Esophagus muscularis mucosa (tissue), 4 donors: ENCODE results near the gene TBC1D22A. TPM values are rescaled to one million over a fixed set of nuclear protein-coding genes. Genes with fewer than 3 reads are reported as not detected.

Experiments
- DNase-seq: peaks from one replicate; pipeline ENCODE4 v3.0.0-alpha.2; 2017; ENCODE audit errors: extremely low spot score
- H3K27ac ChIP-seq, 4 donors: fragments of 200-600 bp; sonication (generic); replicated peaks in 1 of 4; 1 replicate in 3 of 4; 2 replicates in 1 of 4; pipeline ENCODE4 v1.5.1; 2016 to 2019; ENCODE audit warnings: mild to moderate bottlenecking in 1 of 4
- H3K27me3 ChIP-seq, 4 donors: fragments of 200-600 bp; sonication (generic); one replicate each; pipeline versions ENCODE4 v1.5.1 to v1.6.0; 2016 to 2019
- H3K36me3 ChIP-seq, 4 donors: fragments of 200-600 bp; sonication (generic); one replicate each; pipeline ENCODE4 v1.5.1; 2016 to 2019
- H3K4me1 ChIP-seq, 4 donors: fragments of 200-600 bp; sonication (generic); one replicate each; pipeline ENCODE4 v1.5.1; 2016 to 2019
- H3K4me3 ChIP-seq, 4 donors: fragments of 200-600 bp; sonication (generic); 1 replicate in 2 of 4; 2 replicates in 2 of 4; pipeline ENCODE4 v1.5.1; 2016 to 2019; ENCODE audit warnings: mild to moderate bottlenecking in 4 of 4, moderate library complexity in 1 of 4
- H3K9me3 ChIP-seq, 4 donors: fragments of 200-600 bp; sonication (generic); 1 replicate in 3 of 4; 2 replicates in 1 of 4; pipeline ENCODE4 v1.5.1; 2016 to 2019
- CTCF ChIP-seq, 3 experiments: fragments of 200-600 bp in 2 of 3; fragments of 450-650 bp in 1 of 3; sonication (generic) in 2 of 3; IDR thresholded peaks; one replicate each; pipeline ENCODE4 v1.5.1; 2017 to 2019; ENCODE audit warnings: antibody characterized with exemption in 3 of 3, mild to moderate bottlenecking in 2 of 3, moderate library complexity in 1 of 3
- EP300 ChIP-seq: sonication (generic); formaldehyde crosslinking; IDR thresholded peaks from one replicate; pipeline ENCODE4 v1.6.1; 2017; ENCODE audit warnings: antibody characterized with exemption
- POLR2A ChIP-seq: fragments of 450-650 bp; IDR thresholded peaks from one replicate; pipeline ENCODE4 v1.6.1; 2017; ENCODE audit warnings: antibody characterized with exemption, moderate library complexity, mild to moderate bottlenecking, low read depth
- POLR2AphosphoS5 ChIP-seq, 2 donors: sonication (generic); formaldehyde crosslinking; IDR thresholded peaks; one replicate each; pipeline ENCODE4 v1.6.1; 2017; ENCODE audit warnings: antibody characterized with exemption in 2 of 2
- WGBS: methylation state at CpG from one replicate; pipeline ENCODE4 v1.1.5; 2018; 5-methylcytosine and 5-hydroxymethylcytosine counted together
- intact Hi-C: fragments of 100-400 bp; cut with DNase I; formaldehyde crosslinking; loops from one replicate; pipeline ENCODE4 v1.15.1; 2023
- total RNA-seq, 4 donors: library from RNA; depleted of rRNA; stranded (reverse); fragments of >200 nt; gene quantifications; one replicate each; pipeline versions ENCODE4 v1.1.0 to v1.2.1, GENCODE V29; 2016

TBC1D22A gene
- total RNA-seq, 4 donors from 2014 or later, result 15.2 to 20.7 (median 18.8) TPM

- 83% methylated on average over 6 of the region's 10 CpGs for WGBS
Observed at GRCh38 chr22:46843821-46844255, 81.4 kb downstream of the TBC1D22A start.

GRCh38 chr22:46844606-46845210 lies 82.3 kb downstream of the TBC1D22A start:
- Histone ChIP-seq H3K36me3 (peaks cover 0 to 11% (median 3%) of the 10 kb centered on the region in 4 donors), H3K27ac (no peak overlapping the region), H3K4me3 (peak overlapping the region; percentile 36 to 43 (median 38)), H3K4me1 (peaks cover 8 to 23% (median 14%) of the 10 kb centered on the region in 4 donors), H3K27me3 (no peaks in the 10 kb centered on the region), H3K9me3 (no peaks in the 10 kb centered on the region)
- TF ChIP-seq POLR2A (no peak), EP300 (no peak), CTCF (IDR thresholded peaks at IDR 0.05) (no peak), POLR2AphosphoS5 (IDR thresholded peaks at IDR 0.05) (no peak)
- intact Hi-C loops, result no loop called here
- DNase-seq, result no peak
- 74% methylated on average over 5 of the region's 11 CpGs for WGBS

More at GRCh38 chr22:46843821-46844255, 81.4 kb downstream of the TBC1D22A start:
- no peak overlapping the region for H3K27ac ChIP-seq
- DNase-seq, result no peak
- TF ChIP-seq EP300 (no peak), POLR2A (no peak)
- intact Hi-C loops, result no loop called here
- H3K4me1 ChIP-seq, result peaks cover 8 to 23% (median 14%) of the 10 kb centered on the region in 4 donors
- H3K9me3 ChIP-seq, result no peaks in the 10 kb centered on the region
- no peak overlapping the region for H3K4me3 ChIP-seq
- H3K27me3 ChIP-seq, result no peaks in the 10 kb centered on the region
- peaks cover 0 to 5% (median 2%) of the 10 kb centered on the region in 4 donors for H3K36me3 ChIP-seq

GRCh38 chr22:46845296-46846149 lies 83.1 kb downstream of the TBC1D22A start:
- 41% methylated on average over 17 of the region's 17 CpGs for WGBS
- no peaks in the 10 kb centered on the region for H3K9me3 ChIP-seq
- H3K4me1 ChIP-seq, result peaks cover 8 to 23% (median 14%) of the 10 kb centered on the region in 4 donors
- H3K27me3 ChIP-seq, result no peaks in the 10 kb centered on the region
- H3K36me3 ChIP-seq, result peaks cover 0 to 11% (median 3%) of the 10 kb centered on the region in 4 donors
- no peak for DNase-seq
- no peak overlapping the region for H3K27ac ChIP-seq
- intact Hi-C loops, result no loop called here
- TF ChIP-seq POLR2AphosphoS5 (IDR thresholded peaks at IDR 0.05) (no peak), EP300 (no peak), POLR2A (no peak), CTCF (IDR thresholded peaks at IDR 0.05) (peak; percentile 33 to 52 (median 43))
- H3K4me3 ChIP-seq, result peak overlapping the region; percentile 36 to 43 (median 38)

- no peak for DNase-seq
- 87% methylated on average over 17 of the region's 17 CpGs for WGBS
Observed at GRCh38 chr22:46846150-46846831, 83.8 kb downstream of the TBC1D22A start.

More at GRCh38 chr22:46846150-46846831, 83.8 kb downstream of the TBC1D22A start:
- intact Hi-C loops, result no loop called here
- TF ChIP-seq POLR2A, result no peak
- no peak for TF ChIP-seq POLR2AphosphoS5 (IDR thresholded peaks at IDR 0.05)
- no peak for TF ChIP-seq CTCF (IDR thresholded peaks at IDR 0.05)
- no peak for TF ChIP-seq EP300
- no peaks in the 10 kb centered on the region for H3K9me3 ChIP-seq
- H3K36me3 ChIP-seq, result peaks cover 0 to 14% (median 3%) of the 10 kb centered on the region in 4 donors
- H3K27ac ChIP-seq, result no peak overlapping the region
- H3K4me1 ChIP-seq, result peaks cover 8 to 23% (median 14%) of the 10 kb centered on the region in 4 donors
- H3K27me3 ChIP-seq, result no peaks in the 10 kb centered on the region
- H3K4me3 ChIP-seq, result no peak overlapping the region
